GM23338 (cell line): Measurements from ENCODE around the gene SLC6A11. TPM values are rescaled to one million over a fixed set of nuclear protein-coding genes. Genes with fewer than 3 reads are reported as not detected.

ENCODE experiments used
- ATAC-seq: fragments of 200-7000 bp; cut with Tn5 transposase; 3 replicates; pipeline ENCODE4 v1.9.1; 2020
- DNase-seq: peaks from one replicate; pipeline ENCODE4 v3.0.0-alpha.2; 2015; ENCODE audit warnings: low spot score
- H2AFZ ChIP-seq: fragments of 200-600 bp; sonication (generic); 2 replicates; pipeline ENCODE4 v1.8.0; 2016; ENCODE audit warnings: antibody characterized with exemption, mild to moderate bottlenecking, moderate library complexity
- H3F3A ChIP-seq: fragments of 200-600 bp; sonication (generic); replicated peaks from 2 replicates; pipeline ENCODE4 v1.8.0; 2017; ENCODE audit warnings: antibody characterized with exemption, mixed run types, low read depth
- H3K27ac ChIP-seq: fragments of 200-600 bp; sonication (generic); 2 replicates; pipeline ENCODE4 v1.6.1; 2016; ENCODE audit warnings: low read depth
- H3K27me3 ChIP-seq: fragments of 200-600 bp; sonication (generic); 2 replicates; pipeline ENCODE4 v1.8.0; 2016; ENCODE audit warnings: mild to moderate bottlenecking, mixed run types, moderate library complexity; ENCODE audit not compliant: insufficient read depth
- H3K36me3 ChIP-seq: fragments of 200-600 bp; sonication (generic); 2 replicates; pipeline ENCODE4 v1.8.0; 2016; ENCODE audit warnings: mild to moderate bottlenecking; ENCODE audit not compliant: insufficient read depth
- H3K4me1 ChIP-seq: fragments of 200-600 bp; sonication (generic); 2 replicates; pipeline ENCODE4 v1.8.0; 2016; ENCODE audit warnings: mild to moderate bottlenecking, moderate library complexity; ENCODE audit not compliant: insufficient read depth
- H3K4me2 ChIP-seq: fragments of 200-600 bp; sonication (generic); 2 replicates; pipeline ENCODE4 v1.7.1; 2017; ENCODE audit warnings: mixed run types
- H3K4me3 ChIP-seq: fragments of 200-600 bp; sonication (generic); 2 replicates; pipeline ENCODE4 v1.6.1; 2016; ENCODE audit warnings: mixed run types
- H3K79me2 ChIP-seq: fragments of 200-600 bp; sonication (generic); replicated peaks from 2 replicates; pipeline ENCODE4 v1.8.0; 2017; ENCODE audit warnings: mild to moderate bottlenecking; ENCODE audit not compliant: insufficient read depth
- H3K9me2 ChIP-seq: fragments of 200-600 bp; sonication (generic); 2 replicates; pipeline ENCODE4 v1.8.0; 2017; ENCODE audit not compliant: insufficient read depth
- H4K20me1 ChIP-seq: fragments of 200-600 bp; sonication (generic); replicated peaks from 2 replicates; pipeline ENCODE4 v1.8.0; 2017; ENCODE audit warnings: mild to moderate bottlenecking; ENCODE audit not compliant: insufficient read depth
- H3K27ac Mint-ChIP-seq: 2 replicates; pipeline ENCODE4 v1.8.0; 2020; ENCODE audit warnings: inconsistent platforms, mild to moderate bottlenecking, moderate library complexity, mixed read lengths
- H3K27me3 Mint-ChIP-seq: 3 replicates; pipeline ENCODE4 v1.8.0; 2022; ENCODE audit warnings: low read depth, mild to moderate bottlenecking, moderate library complexity, mixed read lengths, inconsistent platforms; ENCODE audit not compliant: insufficient read depth, poor library complexity
- H3K36me3 Mint-ChIP-seq: 3 replicates; pipeline ENCODE4 v1.8.0; 2021; ENCODE audit warnings: low read depth, mild to moderate bottlenecking, inconsistent platforms, moderate library complexity, mixed read lengths
- H3K4me1 Mint-ChIP-seq: 3 replicates; pipeline ENCODE4 v1.8.0; 2020; ENCODE audit warnings: mild to moderate bottlenecking, inconsistent platforms, mixed read lengths
- H3K4me3 Mint-ChIP-seq: 3 replicates; pipeline ENCODE4 v1.8.0; 2021; ENCODE audit warnings: moderate library complexity, mild to moderate bottlenecking, inconsistent platforms, mixed read lengths
- H3K9me3 Mint-ChIP-seq: 3 replicates; pipeline ENCODE4 v1.8.0; 2020; ENCODE audit warnings: moderate library complexity, mild to moderate bottlenecking, inconsistent platforms, mixed read lengths
- CTCF ChIP-seq, 2 experiments: fragments of 200-600 bp in 1 of 2; sonication (generic) in 1 of 2; conservative IDR thresholded peaks; 2 replicates each; pipeline versions ENCODE4 v1.5.1 to v1.6.1; 2016 to 2017; ENCODE audit warnings: antibody characterized with exemption in 2 of 2, low read depth in 2 of 2, mild to moderate bottlenecking in 2 of 2, moderate library complexity in 1 of 2
- EZH2 ChIP-seq: fragments of 200-600 bp; sonication (generic); IDR thresholded peaks from one replicate; pipeline ENCODE4 v1.8.0; 2017; ENCODE audit warnings: antibody characterized with exemption, mild to moderate bottlenecking, low read depth; ENCODE audit not compliant: unreplicated experiment
- JUNB ChIP-seq: IDR thresholded peaks from one replicate; pipeline ENCODE4 v1.6.1; 2016; ENCODE audit warnings: antibody characterized with exemption; ENCODE audit not compliant: unreplicated experiment
- NANOG ChIP-seq: IDR thresholded peaks from 2 replicates; pipeline ENCODE4 v1.6.1; 2016; ENCODE audit warnings: antibody characterized with exemption, borderline replicate concordance
- STAT1 ChIP-seq: IDR thresholded peaks from one replicate; pipeline ENCODE4 v1.6.1; 2016; ENCODE audit warnings: antibody characterized with exemption; ENCODE audit not compliant: unreplicated experiment
- ZNF114 ChIP-seq: fragments of 250-450 bp; sonication (Bioruptor Pico); IDR thresholded peaks from 2 replicates; pipeline ENCODE4 v1.5.0; 2020; ENCODE audit warnings: mild to moderate bottlenecking, moderate library complexity
- ZNF331 ChIP-seq: fragments of 250-450 bp; sonication (Bioruptor Pico); IDR thresholded peaks from 2 replicates; pipeline ENCODE4 v1.5.0; 2020; ENCODE audit warnings: low read depth, mild to moderate bottlenecking, moderate library complexity
- ZNF462 ChIP-seq: fragments of 250-450 bp; sonication (Bioruptor Pico); IDR thresholded peaks from 2 replicates; pipeline ENCODE4 v1.5.0; 2020; ENCODE audit warnings: mild to moderate bottlenecking, moderate library complexity
- polyA plus RNA-seq: library from polyadenylated mRNA; unstranded; fragments of >200 nt; fragmentation: Nextera tagmentation; extraction: Ambion mirVana; gene quantifications from 2 replicates; pipeline ENCODE4 v1.2.1, GENCODE V29; 2016
- total RNA-seq: library from RNA; depleted of rRNA; stranded (reverse); fragments of >200 nt; shearing (Covaris generic); gene quantifications from 2 replicates; pipeline ENCODE4 v1.2.3, GENCODE V29; 2014

The SLC6A11 gene
- total and polyA plus RNA-seq, 2 experiments from 2014 or later, result 0.47 to 1.1 TPM

- no peak for TF ChIP-seq ZNF462 (CRISPR knock-in tag)
These were observed 17.9 kb downstream of the SLC6A11 start (continued) for GRCh38 chr3:10833855-10834414.

- peaks cover 3% of the 10 kb centered on the region for H3K4me1 Mint-ChIP-seq
- Histone ChIP-seq H4K20me1 (no peaks in the 10 kb centered on the region), H3K27me3 (no peaks in the 10 kb centered on the region), H3K9me2 (no peaks in the 10 kb centered on the region), H3K27ac (no peak overlapping the region), H3K4me3 (no peak overlapping the region), H3K79me2 (no peaks in the 10 kb centered on the region), H3K4me2 (no peak overlapping the region), H3K36me3 (no peaks in the 10 kb centered on the region), H3F3A (no peaks in the 10 kb centered on the region), H3K4me1 (no peaks in the 10 kb centered on the region), H2AFZ (0 out of 2 replicates have a peak overlapping the region, but pooled peaks have one; percentile 32)
- no peak for DNase-seq
- no peaks in the 10 kb centered on the region for H3K9me3 Mint-ChIP-seq
- no peaks in the 10 kb centered on the region for H3K36me3 Mint-ChIP-seq
- ATAC-seq, result no peak; the same call in 2 of the 3 replicates
- H3K27me3 Mint-ChIP-seq, result peaks cover 9% of the 10 kb centered on the region
- H3K27ac Mint-ChIP-seq, result no peak overlapping the region
- no peak overlapping the region for H3K4me3 Mint-ChIP-seq
- TF ChIP-seq EZH2 (no peak), STAT1 (no peak), ZNF331 (CRISPR knock-in tag) (no peak), CTCF (conservative IDR thresholded peaks at IDR 0.05; ENCODE audit: low read depth in 2 of 2) (no peak), ZNF114 (CRISPR knock-in tag) (no peak), ZNF462 (CRISPR knock-in tag) (no peak), JUNB (no peak), NANOG (no peak)
These were observed 18.9 kb downstream of the SLC6A11 start for GRCh38 chr3:10834951-10835350.
